Measurements from ENCODE around the gene KIAA0586. TPM values are rescaled to one million over a fixed set of nuclear protein-coding genes. Genes with fewer than 3 reads are reported as not detected.
A peak's percentile ranks its signal among the peaks of the same experiment; 100 is the strongest.

Gene KIAA0586
- total and polyA plus RNA-seq, 9 of the 15 experiments (the other 6 are each of a cell fraction or from before 2014, with no cell fraction given), result 11.2 to 30.9 (median 22.6) TPM

DNA sequence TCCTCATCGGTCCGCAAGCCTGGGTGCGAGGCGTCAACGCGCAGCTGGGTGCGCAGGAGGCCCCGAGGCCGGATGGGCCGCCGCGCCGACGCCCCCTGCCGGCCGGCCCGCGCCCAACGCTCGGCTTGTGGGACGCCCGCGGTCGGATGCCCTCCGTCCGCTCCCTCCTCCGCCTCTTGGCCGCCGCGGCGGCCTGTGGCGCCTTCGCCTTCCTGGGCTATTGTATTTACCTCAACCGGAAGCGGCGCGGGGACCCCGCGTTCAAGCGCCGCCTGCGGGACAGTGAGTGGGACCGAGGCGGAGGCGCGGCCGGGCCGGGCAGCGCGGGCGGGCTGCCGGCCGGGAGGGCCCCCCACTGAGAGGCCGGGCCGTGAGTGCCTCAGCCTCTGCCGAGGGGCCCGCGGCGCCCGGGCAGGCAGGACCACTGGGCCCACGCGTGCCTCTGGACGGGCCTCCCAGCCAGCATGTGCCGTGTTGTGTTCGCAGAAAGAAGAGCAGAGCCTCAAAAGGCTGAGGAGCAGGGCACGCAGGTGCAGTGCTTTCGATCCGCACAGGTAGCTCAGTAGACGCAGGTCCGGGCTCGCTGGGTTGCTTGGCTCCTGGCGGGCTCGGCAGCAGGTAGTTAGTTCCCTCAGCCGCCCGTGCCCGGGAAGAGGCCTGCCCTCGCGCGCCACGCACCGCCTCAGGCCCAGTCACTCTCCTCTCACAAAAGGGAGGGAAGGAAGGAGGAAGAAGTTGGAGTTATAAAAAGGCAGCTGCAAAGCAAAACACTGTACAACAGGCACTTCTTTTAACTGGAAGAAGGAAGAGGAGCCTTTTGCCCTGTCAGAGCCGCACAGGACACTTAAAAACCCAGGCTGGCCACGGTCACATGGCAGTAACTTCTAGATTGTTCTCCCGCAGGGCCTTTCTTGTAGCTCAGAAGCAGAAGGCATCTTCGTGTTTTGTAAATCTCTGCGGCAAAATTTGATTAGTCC is 31.4 kb upstream of the KIAA0586 start, which contains the start of gene TOMM20L (continued):
- TF ChIP-seq, protein P1, sequence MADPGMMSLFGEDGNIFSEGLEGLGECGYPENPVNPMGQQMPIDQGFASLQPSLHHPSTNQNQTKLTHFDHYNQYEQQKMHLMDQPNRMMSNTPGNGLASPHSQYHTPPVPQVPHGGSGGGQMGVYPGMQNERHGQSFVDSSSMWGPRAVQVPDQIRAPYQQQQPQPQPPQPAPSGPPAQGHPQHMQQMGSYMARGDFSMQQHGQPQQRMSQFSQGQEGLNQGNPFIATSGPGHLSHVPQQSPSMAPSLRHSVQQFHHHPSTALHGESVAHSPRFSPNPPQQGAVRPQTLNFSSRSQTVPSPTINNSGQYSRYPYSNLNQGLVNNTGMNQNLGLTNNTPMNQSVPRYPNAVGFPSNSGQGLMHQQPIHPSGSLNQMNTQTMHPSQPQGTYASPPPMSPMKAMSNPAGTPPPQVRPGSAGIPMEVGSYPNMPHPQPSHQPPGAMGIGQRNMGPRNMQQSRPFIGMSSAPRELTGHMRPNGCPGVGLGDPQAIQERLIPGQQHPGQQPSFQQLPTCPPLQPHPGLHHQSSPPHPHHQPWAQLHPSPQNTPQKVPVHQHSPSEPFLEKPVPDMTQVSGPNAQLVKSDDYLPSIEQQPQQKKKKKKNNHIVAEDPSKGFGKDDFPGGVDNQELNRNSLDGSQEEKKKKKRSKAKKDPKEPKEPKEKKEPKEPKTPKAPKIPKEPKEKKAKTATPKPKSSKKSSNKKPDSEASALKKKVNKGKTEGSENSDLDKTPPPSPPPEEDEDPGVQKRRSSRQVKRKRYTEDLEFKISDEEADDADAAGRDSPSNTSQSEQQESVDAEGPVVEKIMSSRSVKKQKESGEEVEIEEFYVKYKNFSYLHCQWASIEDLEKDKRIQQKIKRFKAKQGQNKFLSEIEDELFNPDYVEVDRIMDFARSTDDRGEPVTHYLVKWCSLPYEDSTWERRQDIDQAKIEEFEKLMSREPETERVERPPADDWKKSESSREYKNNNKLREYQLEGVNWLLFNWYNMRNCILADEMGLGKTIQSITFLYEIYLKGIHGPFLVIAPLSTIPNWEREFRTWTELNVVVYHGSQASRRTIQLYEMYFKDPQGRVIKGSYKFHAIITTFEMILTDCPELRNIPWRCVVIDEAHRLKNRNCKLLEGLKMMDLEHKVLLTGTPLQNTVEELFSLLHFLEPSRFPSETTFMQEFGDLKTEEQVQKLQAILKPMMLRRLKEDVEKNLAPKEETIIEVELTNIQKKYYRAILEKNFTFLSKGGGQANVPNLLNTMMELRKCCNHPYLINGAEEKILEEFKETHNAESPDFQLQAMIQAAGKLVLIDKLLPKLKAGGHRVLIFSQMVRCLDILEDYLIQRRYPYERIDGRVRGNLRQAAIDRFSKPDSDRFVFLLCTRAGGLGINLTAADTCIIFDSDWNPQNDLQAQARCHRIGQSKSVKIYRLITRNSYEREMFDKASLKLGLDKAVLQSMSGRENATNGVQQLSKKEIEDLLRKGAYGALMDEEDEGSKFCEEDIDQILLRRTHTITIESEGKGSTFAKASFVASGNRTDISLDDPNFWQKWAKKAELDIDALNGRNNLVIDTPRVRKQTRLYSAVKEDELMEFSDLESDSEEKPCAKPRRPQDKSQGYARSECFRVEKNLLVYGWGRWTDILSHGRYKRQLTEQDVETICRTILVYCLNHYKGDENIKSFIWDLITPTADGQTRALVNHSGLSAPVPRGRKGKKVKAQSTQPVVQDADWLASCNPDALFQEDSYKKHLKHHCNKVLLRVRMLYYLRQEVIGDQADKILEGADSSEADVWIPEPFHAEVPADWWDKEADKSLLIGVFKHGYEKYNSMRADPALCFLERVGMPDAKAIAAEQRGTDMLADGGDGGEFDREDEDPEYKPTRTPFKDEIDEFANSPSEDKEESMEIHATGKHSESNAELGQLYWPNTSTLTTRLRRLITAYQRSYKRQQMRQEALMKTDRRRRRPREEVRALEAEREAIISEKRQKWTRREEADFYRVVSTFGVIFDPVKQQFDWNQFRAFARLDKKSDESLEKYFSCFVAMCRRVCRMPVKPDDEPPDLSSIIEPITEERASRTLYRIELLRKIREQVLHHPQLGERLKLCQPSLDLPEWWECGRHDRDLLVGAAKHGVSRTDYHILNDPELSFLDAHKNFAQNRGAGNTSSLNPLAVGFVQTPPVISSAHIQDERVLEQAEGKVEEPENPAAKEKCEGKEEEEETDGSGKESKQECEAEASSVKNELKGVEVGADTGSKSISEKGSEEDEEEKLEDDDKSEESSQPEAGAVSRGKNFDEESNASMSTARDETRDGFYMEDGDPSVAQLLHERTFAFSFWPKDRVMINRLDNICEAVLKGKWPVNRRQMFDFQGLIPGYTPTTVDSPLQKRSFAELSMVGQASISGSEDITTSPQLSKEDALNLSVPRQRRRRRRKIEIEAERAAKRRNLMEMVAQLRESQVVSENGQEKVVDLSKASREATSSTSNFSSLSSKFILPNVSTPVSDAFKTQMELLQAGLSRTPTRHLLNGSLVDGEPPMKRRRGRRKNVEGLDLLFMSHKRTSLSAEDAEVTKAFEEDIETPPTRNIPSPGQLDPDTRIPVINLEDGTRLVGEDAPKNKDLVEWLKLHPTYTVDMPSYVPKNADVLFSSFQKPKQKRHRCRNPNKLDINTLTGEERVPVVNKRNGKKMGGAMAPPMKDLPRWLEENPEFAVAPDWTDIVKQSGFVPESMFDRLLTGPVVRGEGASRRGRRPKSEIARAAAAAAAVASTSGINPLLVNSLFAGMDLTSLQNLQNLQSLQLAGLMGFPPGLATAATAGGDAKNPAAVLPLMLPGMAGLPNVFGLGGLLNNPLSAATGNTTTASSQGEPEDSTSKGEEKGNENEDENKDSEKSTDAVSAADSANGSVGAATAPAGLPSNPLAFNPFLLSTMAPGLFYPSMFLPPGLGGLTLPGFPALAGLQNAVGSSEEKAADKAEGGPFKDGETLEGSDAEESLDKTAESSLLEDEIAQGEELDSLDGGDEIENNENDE (IDR thresholded peaks at IDR 0.05; ENCODE audit: low read depth, low read length), result no peak
- TF ChIP-seq ZNF253 (CRISPR knock-in tag; conservative IDR thresholded peaks at IDR 0.05) (no peak), NR4A1 (CRISPR knock-in tag; IDR thresholded peaks at IDR 0.05) (no peak), NR4A1 (tag; IDR thresholded peaks at IDR 0.05) (no peak), ZNF12 (CRISPR knock-in tag; IDR thresholded peaks at IDR 0.05) (no peak), ZNF785 (CRISPR knock-in tag; IDR thresholded peaks at IDR 0.05) (no peak), TCF7 (IDR thresholded peaks at IDR 0.05; ENCODE audit: borderline replicate concordance) (no peak), ZNF507 (tag; conservative IDR thresholded peaks at IDR 0.05) (no peak), CREM (IDR thresholded peaks at IDR 0.05; ENCODE audit: low read depth) (0 out of 2 replicates have a peak, but pooled peaks have one; percentile 19), TAF7 (tag; IDR thresholded peaks at IDR 0.05) (no peak), PPARD (CRISPR knock-in tag; IDR thresholded peaks at IDR 0.05) (no peak), XRCC5 (IDR thresholded peaks at IDR 0.05; ENCODE audit: low read depth, low read length) (no peak)
- TF ChIP-seq, protein P2, sequence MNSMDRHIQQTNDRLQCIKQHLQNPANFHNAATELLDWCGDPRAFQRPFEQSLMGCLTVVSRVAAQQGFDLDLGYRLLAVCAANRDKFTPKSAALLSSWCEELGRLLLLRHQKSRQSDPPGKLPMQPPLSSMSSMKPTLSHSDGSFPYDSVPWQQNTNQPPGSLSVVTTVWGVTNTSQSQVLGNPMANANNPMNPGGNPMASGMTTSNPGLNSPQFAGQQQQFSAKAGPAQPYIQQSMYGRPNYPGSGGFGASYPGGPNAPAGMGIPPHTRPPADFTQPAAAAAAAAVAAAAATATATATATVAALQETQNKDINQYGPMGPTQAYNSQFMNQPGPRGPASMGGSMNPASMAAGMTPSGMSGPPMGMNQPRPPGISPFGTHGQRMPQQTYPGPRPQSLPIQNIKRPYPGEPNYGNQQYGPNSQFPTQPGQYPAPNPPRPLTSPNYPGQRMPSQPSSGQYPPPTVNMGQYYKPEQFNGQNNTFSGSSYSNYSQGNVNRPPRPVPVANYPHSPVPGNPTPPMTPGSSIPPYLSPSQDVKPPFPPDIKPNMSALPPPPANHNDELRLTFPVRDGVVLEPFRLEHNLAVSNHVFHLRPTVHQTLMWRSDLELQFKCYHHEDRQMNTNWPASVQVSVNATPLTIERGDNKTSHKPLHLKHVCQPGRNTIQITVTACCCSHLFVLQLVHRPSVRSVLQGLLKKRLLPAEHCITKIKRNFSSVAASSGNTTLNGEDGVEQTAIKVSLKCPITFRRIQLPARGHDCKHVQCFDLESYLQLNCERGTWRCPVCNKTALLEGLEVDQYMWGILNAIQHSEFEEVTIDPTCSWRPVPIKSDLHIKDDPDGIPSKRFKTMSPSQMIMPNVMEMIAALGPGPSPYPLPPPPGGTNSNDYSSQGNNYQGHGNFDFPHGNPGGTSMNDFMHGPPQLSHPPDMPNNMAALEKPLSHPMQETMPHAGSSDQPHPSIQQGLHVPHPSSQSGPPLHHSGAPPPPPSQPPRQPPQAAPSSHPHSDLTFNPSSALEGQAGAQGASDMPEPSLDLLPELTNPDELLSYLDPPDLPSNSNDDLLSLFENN (IDR thresholded peaks at IDR 0.05; ENCODE audit: low read depth in 2 of 2, low read length in 2 of 2), result no peak
